Occipital lobe (tissue), 3 donors: ENCODE data around the gene SLK. TPM values are rescaled to one million over a fixed set of nuclear protein-coding genes. Genes with fewer than 3 reads are reported as not detected.
A peak's percentile ranks its signal among the peaks of the same experiment; 100 is the strongest.

ENCODE experiments used
- DNase-seq: peaks from one replicate; lab custom pipeline; 2025; lab: John Stamatoyannopoulos, UW
- small RNA-seq: library from RNA; depleted of rRNA; stranded (forward); fragments of <200 nt; gene quantifications from one replicate; pipeline ENCODE3, GENCODE V24; 2014
- total RNA-seq: library from RNA; depleted of rRNA; stranded (reverse); fragments of >200 nt; gene quantifications from one replicate; pipeline ENCODE4 v1.2.3, GENCODE V29; 2014

SLK gene
- total RNA-seq, 1 donor from 2014 or later: 76.7 TPM

GRCh38 chr10:104052431-104052830 is 85.5 kb downstream of the SLK start:
- no peak for DNase-seq

- no peak for DNase-seq
Observed at GRCh38 chr10:104053201-104053600, 86.3 kb downstream of the SLK start.

DNA sequence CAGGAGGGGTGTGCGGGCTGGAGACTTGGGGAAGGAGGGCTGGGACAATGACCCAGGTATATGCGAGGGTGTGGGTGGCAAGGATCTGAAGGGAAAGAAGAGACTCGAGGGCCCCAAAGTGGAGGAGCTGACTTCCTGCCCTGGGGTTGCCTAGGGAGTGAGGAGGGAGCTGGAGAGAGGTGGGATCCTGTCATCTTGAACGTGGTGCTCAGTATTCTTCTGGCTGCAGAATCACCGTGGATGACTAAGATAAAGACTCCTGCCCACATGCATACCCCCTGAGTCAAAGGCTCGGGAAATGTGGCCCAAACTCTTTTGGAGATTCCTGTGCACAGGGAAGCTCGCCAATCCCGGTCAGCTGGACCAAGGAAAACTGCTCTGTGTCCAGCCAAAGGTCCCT is 87.5 kb downstream of the SLK start:
- no peak for DNase-seq

DNA sequence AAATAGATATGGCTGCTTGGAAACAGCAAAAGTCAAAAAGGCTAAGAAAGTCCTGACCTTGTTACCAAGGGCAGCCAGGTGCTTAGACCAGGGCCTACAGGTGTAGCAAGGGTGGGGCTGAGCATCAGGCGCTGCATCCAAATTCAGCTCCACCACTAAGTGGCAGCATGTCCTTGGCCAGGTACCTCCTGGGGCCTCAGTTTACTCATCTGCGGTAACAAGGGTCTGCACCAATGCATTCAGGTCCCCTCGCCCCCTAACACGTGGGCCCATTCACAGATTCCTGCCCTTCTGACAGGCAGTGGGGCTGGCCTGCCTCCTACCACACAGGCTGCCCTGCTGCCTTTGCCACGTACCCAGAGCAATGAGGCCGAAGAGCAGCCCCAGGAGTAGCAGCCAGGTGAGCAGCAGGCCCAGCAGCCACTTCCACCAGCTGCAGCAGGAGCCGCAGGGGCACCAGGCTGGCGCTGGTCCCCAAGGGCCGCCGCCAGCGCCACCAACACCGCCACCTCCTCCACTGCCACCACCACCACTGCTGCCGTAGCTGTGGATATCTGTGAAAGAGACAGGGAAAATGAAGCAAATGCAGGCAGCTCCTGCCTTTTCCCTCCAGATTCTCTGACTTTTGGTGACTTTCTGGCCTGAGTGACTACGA is 89.8 kb downstream of the SLK start:
- no peak for DNase-seq

DNA sequence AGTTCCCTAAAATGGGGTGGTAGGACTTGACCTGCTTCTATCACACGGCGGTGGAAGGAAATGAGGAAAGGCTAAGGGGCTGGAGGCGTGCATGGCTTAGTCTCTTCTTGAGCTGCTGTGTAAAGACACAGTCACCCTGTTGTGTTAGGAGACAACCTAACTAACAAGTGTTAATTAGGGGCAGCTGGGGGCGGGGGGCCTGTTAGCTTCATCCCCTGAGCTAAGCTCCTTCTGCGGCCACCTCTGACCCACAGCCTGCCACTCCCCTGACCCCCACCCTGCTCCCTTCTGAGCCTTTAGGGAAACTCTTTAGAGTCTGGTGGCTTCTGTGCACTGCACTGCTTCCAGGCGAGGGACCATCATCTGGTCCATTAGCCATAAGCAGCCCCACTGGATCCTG is 90.8 kb downstream of the SLK start:
- no peak for DNase-seq

GRCh38 chr10:104059364-104059763 is 92.4 kb downstream of the SLK start:
- no peak for DNase-seq

DNA sequence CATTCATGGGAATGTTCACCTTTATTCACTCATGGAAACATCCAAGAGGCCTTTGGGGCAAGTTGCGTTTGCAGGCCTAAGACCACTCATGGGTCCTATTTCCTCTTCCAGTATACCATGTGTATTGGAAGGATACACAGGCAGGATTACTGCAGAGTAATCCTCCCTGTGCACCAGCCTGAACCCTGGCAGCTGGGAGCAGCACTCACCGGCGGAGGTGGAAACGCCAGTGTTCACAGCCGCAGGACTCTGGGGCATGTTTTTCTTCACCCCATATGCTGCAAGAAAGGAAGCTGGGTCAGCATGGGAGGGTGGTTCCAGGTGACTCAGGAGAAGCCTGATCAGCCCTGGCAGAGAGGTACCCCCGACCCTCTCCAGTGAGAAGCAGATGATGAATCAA is 94.3 kb downstream of the SLK start:
- no peak for DNase-seq

DNA sequence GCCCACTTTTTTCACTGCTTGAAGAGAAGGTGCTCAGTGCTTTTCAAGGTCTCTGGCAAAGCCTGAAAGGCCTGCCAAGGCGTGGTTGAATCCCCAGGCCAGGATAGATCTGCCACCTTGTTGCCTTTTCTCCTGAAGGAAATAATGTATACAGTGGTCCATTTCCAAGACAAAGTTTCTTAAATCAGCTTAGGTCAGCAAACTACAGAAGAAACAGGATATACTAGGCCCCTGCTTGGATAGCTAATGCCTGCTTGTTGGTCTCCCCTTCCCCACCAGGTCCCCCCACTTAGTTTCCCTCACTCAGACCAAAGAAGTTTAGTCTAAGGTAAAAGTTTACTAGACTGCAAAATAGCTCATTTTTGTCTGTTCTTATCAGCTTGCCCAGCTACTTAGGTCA is 98.8 kb downstream of the SLK start:
- DNase-seq: no peak

DNA sequence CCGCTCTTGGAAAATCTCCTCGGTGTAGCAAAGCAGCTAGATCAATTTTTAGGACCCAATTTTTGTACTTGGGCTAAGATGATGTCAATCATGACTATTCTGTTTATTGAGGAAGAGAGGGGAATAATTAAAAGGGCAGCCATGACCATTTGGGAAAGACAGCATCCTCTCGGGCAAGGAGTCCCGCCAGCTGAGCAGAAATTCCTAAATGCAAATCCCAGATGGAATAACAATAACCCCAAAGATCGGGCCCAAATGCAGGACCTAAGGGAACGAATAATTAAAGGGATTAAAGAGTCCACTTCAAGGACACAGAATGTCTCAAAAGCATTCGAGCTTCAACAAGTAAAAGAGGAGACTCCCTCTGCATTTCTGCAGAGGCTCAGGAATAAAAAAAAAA is 100.0 kb downstream of the SLK start:
- DNase-seq: no peak

GRCh38 chr10:104067525-104067924 is 100.6 kb downstream of the SLK start:
- DNase-seq: no peak

GRCh38 chr10:104069613-104070012 is 102.7 kb downstream of the SLK start:
- no peak for DNase-seq

- DNase-seq: no peak
Observed at GRCh38 chr10:104072786-104073185, 105.8 kb downstream of the SLK start.

GRCh38 chr10:104074505-104074904 is 107.6 kb downstream of the SLK start:
- no peak for DNase-seq

DNA sequence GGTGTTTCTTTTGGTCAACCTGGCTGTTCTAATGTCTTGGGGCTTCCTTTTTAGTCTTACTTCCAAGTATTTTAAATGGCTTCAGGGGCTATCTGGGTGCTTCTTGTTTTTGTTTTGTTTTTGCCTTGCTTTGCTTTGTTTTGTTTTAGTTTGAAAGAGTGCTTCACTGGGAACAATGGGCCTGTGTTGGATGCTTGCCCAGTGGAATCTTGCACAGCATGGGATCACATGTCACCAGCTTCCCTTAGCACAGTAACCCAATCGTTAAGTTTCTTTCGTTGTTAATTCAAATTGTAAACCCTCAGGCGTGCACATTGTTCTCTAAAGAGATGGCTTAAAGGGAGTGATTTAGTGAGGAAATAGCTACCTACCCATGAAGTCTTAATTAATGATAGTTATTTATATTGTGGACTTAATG is 109.8 kb downstream of the SLK start:
- peak; percentile 13 for DNase-seq

- no peak for DNase-seq
Observed at GRCh38 chr10:104077247-104077646, 110.3 kb downstream of the SLK start.

DNA sequence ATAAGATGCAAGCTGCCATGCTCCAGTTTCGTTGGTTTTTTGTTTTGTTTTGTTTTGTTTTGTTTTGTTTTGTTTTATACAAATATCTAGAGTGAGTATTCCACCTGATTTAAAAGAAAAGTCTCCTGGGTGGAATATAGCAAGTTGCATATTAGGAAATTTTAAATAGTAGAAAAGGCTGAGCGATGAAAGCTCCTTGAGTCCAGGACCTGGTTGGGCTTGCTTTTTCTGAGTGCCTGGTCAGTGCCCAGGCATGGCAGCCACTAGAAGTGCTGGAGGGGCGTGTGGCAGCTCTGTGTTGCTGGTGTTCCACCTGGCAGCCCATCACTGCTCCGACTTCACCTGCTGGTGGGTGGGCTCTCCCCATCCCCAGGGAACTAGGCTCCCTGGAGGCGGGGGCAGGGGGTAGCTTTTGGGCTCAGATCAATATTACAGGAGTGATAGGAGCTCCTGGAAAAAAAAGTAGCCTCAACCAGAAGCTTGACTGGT is 110.8 kb downstream of the SLK start:
- no peak for DNase-seq

Small RNA genes within 50 kb of the gene (small RNA-seq; reads per million reads assigned to genes)
- gene RN7SL524P: not detected

Other genes starting within 250 kb of the SLK start
- gene SH3PXD2A, start 111.6 kb upstream of the SLK start, total RNA-seq: 8.7 TPM
- 3.1 TPM for gene STN1, start 49.0 kb upstream of the SLK start, total RNA-seq
- gene COL17A1, start 118.7 kb downstream of the SLK start, total RNA-seq: not detected
- gene SFR1, start 155.0 kb downstream of the SLK start, total RNA-seq: 20.1 TPM